Measurements from ENCODE around the gene RCC2.

DNA sequence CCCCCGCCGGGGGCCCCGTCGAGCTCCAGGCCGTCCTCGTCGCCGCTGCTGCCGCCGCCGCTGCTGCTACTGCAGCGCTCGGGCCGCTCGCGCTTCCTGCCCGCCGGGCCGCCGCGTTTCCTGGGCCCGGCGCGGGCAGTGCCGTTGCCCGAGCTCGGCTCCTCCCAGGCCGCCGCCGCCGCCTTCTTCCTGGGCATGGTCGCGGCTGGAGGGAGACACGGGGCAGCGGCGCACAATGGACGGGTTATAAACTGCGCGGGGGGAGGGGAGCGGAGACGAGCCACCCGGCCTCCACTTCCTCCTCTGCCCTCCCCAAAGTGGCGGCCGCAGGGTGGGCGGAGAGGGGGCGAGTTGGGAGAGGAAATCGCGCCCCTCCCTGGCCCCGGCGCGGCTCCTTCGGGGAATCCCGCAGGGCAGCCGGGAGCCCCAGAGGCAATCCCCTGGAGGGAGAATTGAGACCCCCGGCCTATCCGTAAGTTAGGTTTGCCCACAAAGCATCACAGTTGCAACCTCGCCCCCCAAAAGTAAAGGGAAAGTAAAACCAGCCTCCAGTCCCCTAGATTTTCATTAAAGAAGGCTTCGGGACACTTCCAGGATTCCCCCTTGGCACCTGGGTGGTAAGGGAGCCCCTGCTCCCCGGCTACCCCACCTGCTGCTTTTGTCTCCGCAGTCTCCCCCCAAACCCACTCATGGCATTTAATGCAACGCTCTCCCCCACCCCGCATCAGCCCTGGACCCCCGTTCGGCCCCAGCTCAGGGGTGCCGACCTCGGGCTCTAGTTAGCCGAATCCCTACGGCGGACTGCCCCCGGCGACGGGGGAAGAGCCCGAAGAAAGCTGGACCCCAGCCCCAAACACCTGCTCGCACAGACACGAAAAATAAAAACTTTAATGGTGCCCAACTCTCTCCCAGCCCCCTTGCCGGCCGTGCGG lies 893 bp downstream of the RCC2 start:
- TF ChIP-seq CTCF (tag by site-specific recombination; IDR thresholded peaks at IDR 0.05), result peak; percentile 46; the same call in 1 of the 2 replicates
- no peak for TF ChIP-seq ZNF10 (tag by site-specific recombination; IDR thresholded peaks at IDR 0.05)

Data from HEK293 (cell line).